Spleen (tissue), 7 donors: ENCODE measurements around the gene DCD.

Source experiments
- POLR2A ChIP-seq, 3 donors: fragments of 450-650 bp; IDR thresholded peaks; one replicate each; pipeline ENCODE4 v1.5.1; 2017; ENCODE audit warnings: antibody characterized with exemption in 3 of 3, mild to moderate bottlenecking in 1 of 3
- TF ChIP-seq, protein P1 (sequence below), 11 experiments: fragments of 200-600 bp in 7 of 11; fragments of 450-650 bp in 4 of 11; sonication (generic) in 4 of 11; IDR thresholded peaks in 8 of 11; conservative IDR thresholded peaks in 3 of 11; 1 replicate in 7 of 11; 2 replicates in 4 of 11; pipeline versions ENCODE4 v1.4.0 to v1.8.0; 2016 to 2021; ENCODE audit warnings: antibody characterized with exemption in 11 of 11, inconsistent platforms in 4 of 11, mild to moderate bottlenecking in 1 of 11
- donor health status: DM: no; HTN: no; CAD: no; lungs with moderate emphysema.
- donor health status: DM: no; HTN: no; CAD: no.
- donor health status: DM: no; HTN: no; CAD: no.

GRCh38 chr12:54603872-54604271, 44.3 kb downstream of the DCD start:
- TF ChIP-seq, protein P1, sequence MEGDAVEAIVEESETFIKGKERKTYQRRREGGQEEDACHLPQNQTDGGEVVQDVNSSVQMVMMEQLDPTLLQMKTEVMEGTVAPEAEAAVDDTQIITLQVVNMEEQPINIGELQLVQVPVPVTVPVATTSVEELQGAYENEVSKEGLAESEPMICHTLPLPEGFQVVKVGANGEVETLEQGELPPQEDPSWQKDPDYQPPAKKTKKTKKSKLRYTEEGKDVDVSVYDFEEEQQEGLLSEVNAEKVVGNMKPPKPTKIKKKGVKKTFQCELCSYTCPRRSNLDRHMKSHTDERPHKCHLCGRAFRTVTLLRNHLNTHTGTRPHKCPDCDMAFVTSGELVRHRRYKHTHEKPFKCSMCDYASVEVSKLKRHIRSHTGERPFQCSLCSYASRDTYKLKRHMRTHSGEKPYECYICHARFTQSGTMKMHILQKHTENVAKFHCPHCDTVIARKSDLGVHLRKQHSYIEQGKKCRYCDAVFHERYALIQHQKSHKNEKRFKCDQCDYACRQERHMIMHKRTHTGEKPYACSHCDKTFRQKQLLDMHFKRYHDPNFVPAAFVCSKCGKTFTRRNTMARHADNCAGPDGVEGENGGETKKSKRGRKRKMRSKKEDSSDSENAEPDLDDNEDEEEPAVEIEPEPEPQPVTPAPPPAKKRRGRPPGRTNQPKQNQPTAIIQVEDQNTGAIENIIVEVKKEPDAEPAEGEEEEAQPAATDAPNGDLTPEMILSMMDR (IDR thresholded peaks at IDR 0.05 in 8 of 11, conservative IDR thresholded peaks at IDR 0.05 in 3 of 11): no peak
- TF ChIP-seq POLR2A (IDR thresholded peaks at IDR 0.05): no peak
